ENCODE data around the gene EMILIN3. TPM values are rescaled to one million over a fixed set of nuclear protein-coding genes. Genes with fewer than 3 reads are reported as not detected.

The EMILIN3 gene
- total RNA-seq, 1 experiment from 2014 or later: 5.9 TPM

GRCh38 chr20:41360831-41361756 lies 5.5 kb downstream of the EMILIN3 start:
- Histone ChIP-seq H2BK12ac (ENCODE audit: insufficient read length, low read depth, low read length) (no peak overlapping the region), H2BK5ac (ENCODE audit: insufficient read length, low read length) (no peak overlapping the region), H2BK15ac (ENCODE audit: low read depth, low read length) (no peak overlapping the region), H4K5ac (ENCODE audit: insufficient read length, low read depth, low read length) (no peak overlapping the region), H2AFZ (ENCODE audit: low read length) (no peak overlapping the region), H3K56ac (ENCODE audit: insufficient read length, low read depth, low read length) (no peak overlapping the region), H3K79me2 (ENCODE audit: insufficient read depth, low read length) (no peaks in the 10 kb centered on the region), H3K4ac (ENCODE audit: low read depth, low read length) (no peak overlapping the region), H2BK20ac (ENCODE audit: low read depth, low read length, poor library complexity, severe bottlenecking) (no peak overlapping the region), H3K23me2 (ENCODE audit: insufficient read length, low read depth, low read length, poor library complexity, severe bottlenecking) (no peaks in the 10 kb centered on the region), H3K9ac (ENCODE audit: extremely low read depth, insufficient read length, low read length) (no peak overlapping the region), H3K27me3 (ENCODE audit: insufficient read depth, low read length) (peaks cover 5% of the 10 kb centered on the region), H3K79me1 (ENCODE audit: insufficient read depth, low read depth, low read length, poor library complexity, severe bottlenecking) (no peaks in the 10 kb centered on the region), H3K18ac (ENCODE audit: insufficient read length, low read depth, low read length) (no peak overlapping the region), H3K23ac (ENCODE audit: insufficient read length, low read depth, low read length) (no peak overlapping the region), H3K4me2 (ENCODE audit: insufficient read depth, insufficient read length, low read length) (no peak overlapping the region), H3K14ac (ENCODE audit: insufficient read depth, low read length) (no peak overlapping the region; the same call in 1 of the 2 replicates), H2BK120ac (ENCODE audit: low read depth, low read length, poor library complexity, severe bottlenecking) (no peak overlapping the region), H3K27ac (ENCODE audit: insufficient read length, low read depth, low read length) (no peak overlapping the region), H3K4me1 (ENCODE audit: insufficient read depth, low read length) (no peaks in the 10 kb centered on the region), H3T11ph (ENCODE audit: low read length) (no peak overlapping the region), H3K9me3 (ENCODE audit: control insufficient read depth, low read depth, low read length) (no peaks in the 10 kb centered on the region), H2AK5ac (ENCODE audit: insufficient read length, low read length) (no peak overlapping the region), H4K91ac (ENCODE audit: insufficient read length, low read depth, low read length) (no peak overlapping the region), H4K20me1 (ENCODE audit: control insufficient read depth, insufficient read depth, insufficient read length) (no peaks in the 10 kb centered on the region), H4K8ac (replicated peaks; ENCODE audit: insufficient read length, low read depth, low read length) (no peak overlapping the region)
- H3K4me1 Mint-ChIP-seq: peaks cover 3 to 8% of the 10 kb centered on the region in 2 experiments
- H3K4me3 Mint-ChIP-seq: no peak overlapping the region
- no peak overlapping the region for H3K27ac Mint-ChIP-seq
- TF ChIP-seq CTCF (conservative IDR thresholded peaks at IDR 0.05): no peak
- peak; percentile 24 for DNase-seq
- no CpG with 5 or more reads among the region's 22 CpGs for WGBS (ENCODE audit: extremely low coverage, insufficient read length, low lambda C conversion rate)
- H3K9me3 Mint-ChIP-seq: no peaks in the 10 kb centered on the region
- peaks cover 0 to 4% (median 3%) of the 10 kb centered on the region in 3 experiments; a peak in 3 of 7 replicates for H3K36me3 Mint-ChIP-seq (ENCODE audit: insufficient read depth in 1 of 3, low read depth in 3 of 3)
- peaks cover 18% of the 10 kb centered on the region for H3K27me3 Mint-ChIP-seq (ENCODE audit: low read depth)
